Adrenal gland (tissue), 12 donors: ENCODE measurements around the gene NPR3. TPM values are rescaled to one million over a fixed set of nuclear protein-coding genes. Genes with fewer than 3 reads are reported as not detected.

Source experiments
- DNase-seq, 7 donors: peaks; one replicate each; pipeline ENCODE4 v3.0.0-alpha.2; 2019 to 2020
- H3K27ac ChIP-seq, 5 donors: fragments of 200-600 bp; sonication (generic) in 4 of 5; 1 replicate in 3 of 5; 2 replicates in 2 of 5; pipeline versions ENCODE4 v1.5.1 to v1.8.0; 2016 to 2020; ENCODE audit warnings: mild to moderate bottlenecking in 1 of 5
- H3K27me3 ChIP-seq: fragments of 200-600 bp; 2 replicates; pipeline ENCODE4 v1.8.0; 2021
- H3K36me3 ChIP-seq, 2 donors: fragments of 200-600 bp; replicated peaks in 1 of 2; 1 replicate in 1 of 2; 2 replicates in 1 of 2; pipeline versions ENCODE4 v1.5.1 to v1.8.0; 2018 to 2022
- H3K4me1 ChIP-seq, 2 donors: fragments of 200-600 bp; replicated peaks in 1 of 2; 1 replicate in 1 of 2; 2 replicates in 1 of 2; pipeline versions ENCODE4 v1.5.1 to v1.8.0; 2018 to 2021
- H3K4me3 ChIP-seq, 4 donors: fragments of 200-600 bp; sonication (generic) in 3 of 4; one replicate each; pipeline ENCODE4 v1.5.1; 2016 to 2018
- H3K9me3 ChIP-seq, 3 donors: fragments of 200-600 bp; sonication (generic) in 1 of 3; replicated peaks in 1 of 3; 1 replicate in 2 of 3; 2 replicates in 1 of 3; pipeline versions ENCODE4 v1.5.1 to v1.8.0; 2016 to 2021
- CTCF ChIP-seq, 6 experiments: fragments of 450-650 bp in 4 of 6; fragments of 200-600 bp in 2 of 6; sonication (generic) in 1 of 6; IDR thresholded peaks; 1 replicate in 5 of 6; 2 replicates in 1 of 6; pipeline versions ENCODE4 v1.5.1 to v1.8.0; 2016 to 2021; ENCODE audit warnings: antibody characterized with exemption in 6 of 6, mild to moderate bottlenecking in 2 of 6, moderate library complexity in 1 of 6
- POLR2A ChIP-seq, 2 donors: fragments of 450-650 bp; IDR thresholded peaks; one replicate each; pipeline ENCODE4 v1.6.1; 2017; ENCODE audit warnings: antibody characterized with exemption in 2 of 2, mild to moderate bottlenecking in 2 of 2, moderate library complexity in 1 of 2
- WGBS, 4 donors: extraction: QIAGEN DNeasy Blood & Tissue Kit in 2 of 4; methylation state at CpG; one replicate each; pipeline versions ENCODE4 v1.1.5 to v1.1.7; 2013 to 2017; 5-methylcytosine and 5-hydroxymethylcytosine counted together
- intact Hi-C, 2 donors: fragments of 100-400 bp; cut with DNase I; formaldehyde crosslinking; loops; one replicate each; pipeline versions ENCODE4 v1.14.1 to v1.15.0; 2022 to 2023
- polyA plus RNA-seq, 3 donors: library from polyadenylated mRNA; stranded (reverse); fragments of 200-250 nt in 2 of 3; fragments of 350-450 nt in 1 of 3; fragmentation: Illumina TruSeq in 1 of 3; extraction: RNeasy Lipid Tissue Mini Kit (QIAGEN cat#74804) in 1 of 3; gene quantifications; one replicate each; pipeline ENCODE4 v1.2.3, GENCODE V29; 2013 to 2014
- total RNA-seq, 9 donors: library from RNA; depleted of rRNA in 4 of 9; stranded (reverse); fragments of >200 nt in 4 of 9; fragments of 120-200 nt in 1 of 9; fragmentation: NEBNext Ultra II Directional in 1 of 9; extraction: Animal tissue kit (Norgen Biotek cat#: 25700) in 1 of 9; gene quantifications; one replicate each; pipeline versions ENCODE4 v1.1.0 to v1.2.4, GENCODE V29; 2013 to 2023
- donor health status: healthy with polysubstance abuse.
- donor health status: Bipolar disorder and iron deficiency.
- donor health status: DM: yes; HTN: yes; CAD: no.
- donor health status: DM: no; HTN: no; CAD: no.
- donor health status: DM: no; HTN: no; CAD: no.
- donor health status: DM: yes; HTN: yes; CAD: no.

The NPR3 gene
- total and polyA plus RNA-seq, 12 donors, result 1.8 to 156 (median 9.3) TPM

- WGBS, 4 donors, result 33 to 58% (median 43%) methylated on average over 1 of the region's 1 CpG
- Histone ChIP-seq H3K27me3 (no peaks in the 10 kb centered on the region), H3K36me3 (no peaks in the 10 kb centered on the region), H3K9me3 (no peaks in the 10 kb centered on the region), H3K27ac (no peak overlapping the region), H3K4me1 (peaks cover 0 to 11% of the 10 kb centered on the region in 2 donors), H3K4me3 (no peak overlapping the region)
- intact Hi-C loops, result no loop called here
- TF ChIP-seq CTCF (IDR thresholded peaks at IDR 0.05) (no peak), POLR2A (IDR thresholded peaks at IDR 0.05) (no peak)
- peak in 1 of 7 donors; percentile 17 for DNase-seq
Measured at GRCh38 chr5:32827981-32828380, 116.9 kb downstream of the NPR3 start.

DNA sequence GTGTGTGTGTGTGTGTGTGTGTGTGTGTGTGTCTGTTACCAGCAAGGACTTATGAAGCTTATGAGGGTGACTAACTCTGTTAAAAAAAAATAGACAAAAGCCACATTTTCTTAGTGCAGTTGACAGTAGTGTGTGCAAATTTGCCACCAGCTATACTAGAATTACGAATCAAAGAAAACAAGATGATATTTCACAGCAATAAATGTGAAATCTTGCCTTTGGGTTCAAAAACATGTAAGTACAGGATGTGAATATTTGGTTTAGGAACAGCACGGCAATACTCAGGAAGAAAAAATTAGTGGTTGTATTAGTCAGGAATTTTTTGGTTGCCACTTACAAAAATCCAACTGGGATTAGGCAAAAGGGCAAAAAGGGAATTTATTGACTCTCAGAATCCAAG, 117.4 kb downstream of the NPR3 start:
- H3K4me1 ChIP-seq, result peaks cover 0 to 11% of the 10 kb centered on the region in 2 donors
- 73 to 85% (median 83%) methylated on average over 2 of the region's 2 CpGs for WGBS, 4 donors
- H3K27me3 ChIP-seq, result no peaks in the 10 kb centered on the region
- TF ChIP-seq POLR2A (IDR thresholded peaks at IDR 0.05) (no peak), CTCF (IDR thresholded peaks at IDR 0.05) (no peak)
- H3K9me3 ChIP-seq, result no peaks in the 10 kb centered on the region
- no peak overlapping the region for H3K4me3 ChIP-seq
- DNase-seq, result no peak
- no peak overlapping the region for H3K27ac ChIP-seq
- no peaks in the 10 kb centered on the region for H3K36me3 ChIP-seq
- intact Hi-C loops, result no loop called here

GRCh38 chr5:32831624-32832023, 120.5 kb downstream of the NPR3 start:
- 40 to 63% (median 41%) methylated on average over 1 of the region's 1 CpG for WGBS, 4 donors
- TF ChIP-seq POLR2A (IDR thresholded peaks at IDR 0.05) (no peak), CTCF (IDR thresholded peaks at IDR 0.05) (no peak)
- DNase-seq, result peak in 5 of 7 donors; percentile 17 to 52 (median 28)

DNA sequence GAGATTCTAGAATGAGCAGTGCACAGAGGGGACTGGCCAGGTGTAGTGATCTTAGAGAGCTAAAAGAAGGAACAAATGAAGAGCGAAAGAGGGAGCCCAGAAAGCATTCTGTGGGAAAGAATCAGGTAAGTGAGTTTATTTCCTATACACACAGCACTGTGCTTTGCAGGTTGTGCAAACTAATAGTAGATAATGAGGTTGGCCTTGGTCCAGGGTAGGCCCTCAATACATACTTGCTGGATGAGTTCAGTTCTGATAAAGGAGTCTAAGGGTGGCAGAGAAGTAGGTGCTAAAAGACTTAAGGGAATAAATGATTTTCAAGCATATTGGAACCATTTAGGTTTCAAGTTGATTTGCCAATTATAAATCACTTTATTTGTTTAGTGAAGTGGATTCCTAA, 122.0 kb downstream of the NPR3 start:
- DNase-seq, result no peak
- TF ChIP-seq POLR2A (IDR thresholded peaks at IDR 0.05), result no peak
- no peak for TF ChIP-seq CTCF (IDR thresholded peaks at IDR 0.05)
- intact Hi-C loops, result no loop called here
- H3K9me3 ChIP-seq, result no peaks in the 10 kb centered on the region
- no peak overlapping the region for H3K27ac ChIP-seq
- H3K4me1 ChIP-seq, result peaks cover 0 to 11% of the 10 kb centered on the region in 2 donors
- no peaks in the 10 kb centered on the region for H3K27me3 ChIP-seq
- H3K4me3 ChIP-seq, result no peak overlapping the region
- H3K36me3 ChIP-seq, result no peaks in the 10 kb centered on the region
- 94 to 100% (median 98%) methylated on average over 1 of the region's 1 CpG for WGBS, 4 donors

More at GRCh38 chr5:32831624-32832023, 120.5 kb downstream of the NPR3 start:
- H3K4me3 ChIP-seq, result no peak overlapping the region
- intact Hi-C loops, result no loop called here
- H3K9me3 ChIP-seq, result no peaks in the 10 kb centered on the region
- H3K36me3 ChIP-seq, result no peaks in the 10 kb centered on the region
- H3K27me3 ChIP-seq, result no peaks in the 10 kb centered on the region
- peak overlapping the region in 3 of 5 donors; percentile 6 to 44 (median 20) for H3K27ac ChIP-seq
- peaks cover 0 to 11% of the 10 kb centered on the region in 2 donors for H3K4me1 ChIP-seq
